ENCODE results near the gene CUBN.

DNA sequence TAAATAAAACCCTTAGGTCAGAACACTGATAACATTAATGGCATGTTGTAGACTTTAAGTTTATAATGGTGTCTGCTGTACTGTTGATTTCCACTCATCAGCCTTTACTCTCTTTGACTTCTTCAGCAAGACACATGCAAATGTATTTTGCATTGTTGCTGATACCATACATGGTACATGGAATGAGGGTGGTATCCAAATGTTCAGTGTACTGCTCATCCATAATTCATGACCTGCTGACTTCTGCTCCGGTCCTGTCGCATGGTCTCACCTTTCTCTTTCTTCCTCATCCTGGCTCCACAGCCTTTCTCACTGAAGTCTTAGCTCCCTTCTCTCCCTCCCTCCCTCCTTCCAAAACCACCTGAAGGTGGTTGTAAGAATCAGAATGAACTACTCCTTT is 4.7 kb upstream of the CUBN start:
- TF ChIP-seq CTCF (IDR thresholded peaks at IDR 0.05; ENCODE audit: low read depth, low read length) (no peak), MYC (IDR thresholded peaks at IDR 0.05; ENCODE audit: low read depth, low read length) (no peak)
- TF ChIP-seq, protein P1, sequence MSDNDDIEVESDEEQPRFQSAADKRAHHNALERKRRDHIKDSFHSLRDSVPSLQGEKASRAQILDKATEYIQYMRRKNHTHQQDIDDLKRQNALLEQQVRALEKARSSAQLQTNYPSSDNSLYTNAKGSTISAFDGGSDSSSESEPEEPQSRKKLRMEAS (IDR thresholded peaks at IDR 0.05; ENCODE audit: low read depth, low read length): no peak
